ENCODE results near the gene CCDC102A. TPM values are rescaled to one million over a fixed set of nuclear protein-coding genes. Genes with fewer than 3 reads are reported as not detected.
A peak's percentile ranks its signal among the peaks of the same experiment; 100 is the strongest.

Gene CCDC102A
- total RNA-seq, 1 experiment from 2014 or later: 22.2 TPM

DNA sequence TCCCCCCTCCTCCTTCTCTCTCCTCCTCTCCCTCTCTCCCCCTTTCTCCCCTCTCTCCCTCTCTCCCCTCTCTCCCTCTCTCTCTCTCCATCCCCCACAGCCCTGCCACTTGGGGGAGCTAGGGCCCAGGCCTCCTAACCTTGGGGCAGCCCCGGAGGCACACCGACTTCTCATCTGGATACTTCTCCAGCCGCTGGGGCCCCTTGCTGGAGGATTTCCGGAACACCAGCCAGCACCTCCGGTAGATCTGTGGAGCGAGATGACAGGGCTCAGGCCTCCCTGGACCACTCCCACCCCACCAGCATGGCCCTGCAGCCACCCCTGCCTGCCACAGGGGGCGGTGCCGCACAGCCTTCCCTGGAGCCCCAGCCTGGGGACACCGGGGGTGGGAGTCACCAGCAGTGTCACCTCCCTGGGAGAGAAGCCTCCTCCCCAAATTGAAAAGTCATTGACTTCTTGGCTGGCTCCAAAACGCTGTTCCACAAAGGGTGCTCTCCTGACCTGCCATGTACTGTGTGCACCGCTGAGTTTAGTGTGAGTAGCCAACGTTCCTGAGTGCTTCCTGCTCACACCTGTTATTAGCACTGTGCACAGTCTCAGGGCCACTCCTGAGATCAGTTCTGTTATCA is 60.5 kb downstream of the CCDC102A start:
- DNase-seq (ENCODE audit: low read depth): no peak
- in situ Hi-C loops (cut with HindIII; ENCODE audit: low pct_unique_long_range_greater_than_20kb, low sequenced_read_pairs): no loop called here

DNA sequence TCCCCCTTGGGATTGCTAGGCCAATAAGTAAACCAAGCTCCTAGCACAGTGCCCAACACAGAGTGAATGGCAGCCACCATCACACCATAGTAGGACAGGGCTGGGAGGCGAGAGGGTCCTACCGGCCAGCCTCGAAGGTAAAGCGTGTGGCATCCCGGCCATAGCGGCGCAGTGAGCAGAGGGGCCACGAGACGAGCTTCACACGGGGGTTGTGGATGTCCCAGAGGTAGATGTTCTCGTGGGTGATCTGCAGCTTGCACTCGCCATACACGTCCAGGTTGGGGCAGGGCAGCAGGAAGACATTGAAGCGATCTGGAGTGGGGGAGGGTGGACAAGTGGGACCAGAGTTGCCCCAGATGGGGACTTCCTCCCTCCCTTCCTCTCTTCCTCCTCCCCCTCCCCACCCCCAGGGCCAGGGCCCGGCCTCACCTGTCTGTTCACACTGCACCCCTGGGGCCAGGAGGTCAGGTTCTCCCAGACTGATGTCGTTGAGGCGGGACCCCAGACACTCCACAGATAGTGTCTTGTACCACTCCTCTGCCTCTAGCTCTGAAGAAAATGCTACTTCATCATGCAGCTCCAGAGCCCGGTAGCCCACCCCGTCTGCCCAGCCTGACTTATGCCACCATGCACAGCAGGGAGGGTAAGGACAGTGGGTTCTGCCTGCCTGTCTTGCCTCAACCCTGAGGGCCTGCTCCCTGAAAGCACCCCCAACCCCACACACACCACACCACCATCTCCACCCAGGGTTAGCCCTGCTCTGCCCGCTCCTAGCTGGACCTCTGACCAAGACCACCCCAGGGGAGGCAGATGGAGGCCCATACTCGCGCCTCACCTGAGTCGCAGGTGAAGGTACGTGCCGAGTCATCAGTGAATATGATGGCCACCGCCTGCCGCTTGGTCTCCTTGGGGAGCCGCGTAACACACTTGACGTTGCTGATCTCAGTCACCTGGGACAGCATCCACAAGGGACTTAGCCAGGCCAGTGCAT is 61.4 kb downstream of the CCDC102A start:
- in situ Hi-C loops (cut with HindIII; ENCODE audit: low pct_unique_long_range_greater_than_20kb, low sequenced_read_pairs): no loop called here
- DNase-seq (ENCODE audit: low read depth): no peak

DNA sequence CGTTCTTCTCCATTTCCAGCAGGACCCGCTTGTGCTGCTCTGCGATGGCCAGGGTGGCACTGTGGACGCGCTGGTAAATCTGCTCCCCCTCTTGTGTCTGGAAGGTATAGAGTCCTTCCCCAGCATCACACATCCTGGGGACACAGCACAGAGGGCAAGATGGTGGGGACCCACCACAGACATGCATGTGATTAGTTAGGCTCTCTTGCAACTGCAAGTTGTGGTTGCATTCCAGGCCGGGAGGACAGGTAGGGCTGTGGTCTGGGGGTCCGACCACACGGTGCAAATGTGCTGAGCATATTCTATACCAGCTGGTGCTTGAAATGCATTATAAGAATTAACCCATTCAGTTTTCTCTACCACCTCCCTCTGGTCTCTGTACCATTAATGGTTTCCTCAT is 62.5 kb downstream of the CCDC102A start:
- DNase-seq (ENCODE audit: low read depth): no peak
- in situ Hi-C loops (cut with HindIII; ENCODE audit: low pct_unique_long_range_greater_than_20kb, low sequenced_read_pairs): no loop called here

DNA sequence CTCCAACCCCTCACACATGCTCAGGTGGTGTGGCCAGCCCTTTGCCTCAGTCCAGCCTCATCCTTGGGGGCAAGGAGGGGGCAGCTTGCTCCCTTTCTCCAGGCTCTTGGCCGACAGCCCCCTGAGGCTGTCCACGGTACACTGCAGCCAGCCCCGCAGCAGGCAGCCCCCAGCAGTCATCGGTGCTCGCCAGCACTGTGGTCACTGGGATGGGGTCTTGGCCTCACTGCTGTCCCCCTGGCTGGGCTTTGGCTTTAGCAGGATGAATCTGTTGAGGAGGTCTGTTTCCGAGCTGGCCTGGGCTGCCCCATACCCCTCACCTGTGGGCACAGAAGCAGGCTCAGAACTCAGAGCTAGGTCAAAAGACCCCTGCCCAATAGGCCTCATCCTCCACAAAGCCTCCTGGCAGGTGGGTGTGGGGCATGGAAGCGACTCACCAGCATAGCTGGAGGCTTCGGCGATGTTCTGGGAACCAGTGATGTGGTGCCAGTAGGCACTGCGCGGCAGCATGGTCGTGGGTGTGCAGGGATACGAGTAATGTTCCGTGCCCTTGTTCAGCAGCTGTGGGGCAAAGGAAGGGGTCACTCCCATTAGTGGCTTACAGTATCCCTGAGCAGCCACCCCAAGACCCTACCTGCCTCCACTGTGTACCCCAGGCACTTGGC is 63.1 kb downstream of the CCDC102A start:
- no peak for DNase-seq (ENCODE audit: low read depth)
- in situ Hi-C loops (cut with HindIII; ENCODE audit: low pct_unique_long_range_greater_than_20kb, low sequenced_read_pairs): no loop called here

DNA sequence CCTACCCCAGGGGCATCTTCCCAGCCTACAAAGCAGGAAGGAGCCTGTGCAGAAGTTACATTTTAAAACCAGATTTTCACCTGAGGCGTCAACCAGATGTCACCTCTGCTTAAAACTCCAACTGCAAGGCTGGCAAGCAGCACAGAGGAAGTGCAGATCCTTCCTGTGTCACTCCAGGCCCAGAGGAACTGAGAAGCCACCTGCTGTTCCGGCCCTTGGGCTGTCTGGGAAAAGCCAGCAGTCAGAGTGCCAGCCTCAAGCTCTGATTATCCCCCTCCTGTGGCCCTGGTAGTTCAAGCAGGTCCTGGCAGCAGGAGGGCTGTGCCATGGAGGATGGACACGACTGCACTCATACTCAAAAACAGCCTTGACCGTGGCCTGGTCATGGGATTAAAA is 63.7 kb downstream of the CCDC102A start:
- in situ Hi-C loops (cut with HindIII; ENCODE audit: low pct_unique_long_range_greater_than_20kb, low sequenced_read_pairs): no loop called here
- DNase-seq (ENCODE audit: low read depth): no peak

DNA sequence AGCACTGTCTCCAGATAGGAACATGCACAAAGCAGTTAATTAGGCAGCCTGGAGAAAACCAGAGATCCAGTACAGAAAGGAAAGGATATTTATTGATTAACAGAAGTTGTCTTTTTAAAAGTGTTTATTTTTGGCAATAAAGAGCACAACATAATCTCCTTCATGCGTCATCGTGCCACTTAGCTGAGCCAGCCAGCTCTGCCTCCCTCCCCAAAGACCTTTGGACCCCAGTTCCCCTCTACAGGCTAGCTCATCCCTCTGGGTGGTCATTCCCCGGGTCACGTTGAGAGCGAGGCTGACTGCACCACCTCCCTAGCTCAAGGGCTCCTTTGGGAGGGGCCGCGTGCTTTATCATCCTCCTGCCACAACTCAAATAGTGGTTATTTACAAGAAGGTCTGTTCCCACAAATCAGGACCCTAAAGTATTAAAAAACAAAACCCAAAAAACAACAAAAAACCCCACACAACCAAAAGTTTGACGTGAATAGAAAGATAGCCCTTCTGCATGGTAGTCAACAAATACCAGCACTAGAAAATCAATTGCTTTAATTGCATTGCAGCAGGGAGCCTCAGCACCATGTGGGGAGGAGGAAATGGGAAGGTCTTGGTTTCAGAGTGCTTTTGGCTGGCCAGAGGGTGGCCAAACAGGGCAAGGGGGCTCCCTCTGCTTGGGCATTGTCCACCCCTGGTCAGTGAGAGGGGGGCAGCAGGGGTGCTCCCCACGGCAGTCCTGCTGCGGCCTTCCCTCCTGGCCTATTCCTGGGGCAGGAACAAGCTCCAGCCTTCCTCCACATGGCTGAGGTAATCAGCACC is 64.3 kb downstream of the CCDC102A start:
- DNase-seq (ENCODE audit: low read depth): no peak

DNA sequence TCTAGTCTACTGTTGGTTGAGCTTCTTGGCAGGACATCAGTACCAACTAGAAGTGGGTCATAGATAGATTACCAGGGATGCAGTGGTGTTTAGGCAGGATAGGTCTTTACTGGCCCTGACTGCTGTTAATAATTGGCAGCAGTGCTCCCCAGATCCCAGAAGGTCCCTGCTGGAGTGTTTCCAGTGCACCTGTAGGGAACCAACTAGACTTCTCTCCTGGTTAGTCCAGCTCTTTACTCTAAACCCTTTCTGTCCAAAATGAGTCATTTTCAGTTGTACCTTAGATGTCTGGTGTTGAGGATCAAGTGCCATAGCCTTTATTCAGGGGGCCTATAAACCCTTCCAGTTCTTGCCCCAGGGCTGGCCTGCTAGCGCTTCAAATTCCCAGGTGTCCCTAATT is 65.2 kb downstream of the CCDC102A start:
- DNase-seq (ENCODE audit: low read depth): no peak
- in situ Hi-C loops (cut with HindIII; ENCODE audit: low pct_unique_long_range_greater_than_20kb, low sequenced_read_pairs): no loop called here

More for the DNA sequence above, 64.3 kb downstream of the CCDC102A start:
- in situ Hi-C loops (cut with HindIII; ENCODE audit: low pct_unique_long_range_greater_than_20kb, low sequenced_read_pairs): no loop called here

DNA sequence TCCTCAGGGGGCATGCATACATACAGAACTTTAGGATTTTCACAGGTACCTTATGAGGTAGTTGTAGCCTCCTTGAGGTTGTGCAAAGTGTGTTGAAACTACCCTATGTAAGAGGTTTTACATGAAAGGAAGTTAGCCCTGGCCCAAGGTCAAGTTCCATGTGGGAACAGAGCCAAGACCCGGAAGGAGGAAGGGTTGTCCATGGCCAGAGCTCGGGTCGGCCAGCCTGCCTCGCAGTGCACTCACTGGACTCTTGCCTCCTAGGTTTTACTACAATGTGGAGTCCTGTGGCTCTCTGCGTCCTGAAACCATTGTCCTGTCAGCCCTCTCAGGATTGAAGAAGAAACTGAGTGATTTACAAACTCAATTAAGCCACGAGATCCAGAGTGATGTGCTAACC is 65.7 kb downstream of the CCDC102A start:
- DNase-seq (ENCODE audit: low read depth): no peak
- in situ Hi-C loops (cut with HindIII; ENCODE audit: low pct_unique_long_range_greater_than_20kb, low sequenced_read_pairs): no loop called here

DNA sequence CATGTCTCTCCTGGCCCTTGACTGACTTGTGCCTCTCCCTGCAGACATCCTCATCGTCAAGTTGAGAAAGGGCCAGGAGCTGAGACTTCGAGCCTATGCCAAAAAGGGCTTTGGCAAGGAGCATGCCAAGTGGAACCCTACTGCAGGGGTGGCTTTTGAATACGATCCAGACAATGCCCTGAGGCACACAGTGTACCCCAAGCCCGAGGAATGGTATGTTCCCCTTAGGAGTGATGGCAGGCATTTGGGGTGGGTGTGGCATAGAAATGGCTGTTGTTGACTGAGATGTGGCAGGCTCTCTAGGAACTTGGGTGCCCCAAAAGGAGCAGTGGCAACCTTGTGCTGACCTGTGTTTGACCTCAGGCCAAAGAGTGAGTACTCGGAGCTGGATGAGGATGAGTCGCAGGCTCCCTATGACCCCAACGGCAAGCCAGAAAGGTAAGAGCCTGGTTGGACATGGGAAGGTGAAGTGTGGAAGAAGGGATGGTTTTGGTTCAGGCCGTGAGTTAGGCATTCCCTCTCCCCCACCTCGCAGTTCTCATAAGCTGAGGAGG is 66.4 kb downstream of the CCDC102A start:
- in situ Hi-C loops (cut with HindIII; ENCODE audit: low pct_unique_long_range_greater_than_20kb, low sequenced_read_pairs): no loop called here
- DNase-seq (ENCODE audit: low read depth): no peak

DNA sequence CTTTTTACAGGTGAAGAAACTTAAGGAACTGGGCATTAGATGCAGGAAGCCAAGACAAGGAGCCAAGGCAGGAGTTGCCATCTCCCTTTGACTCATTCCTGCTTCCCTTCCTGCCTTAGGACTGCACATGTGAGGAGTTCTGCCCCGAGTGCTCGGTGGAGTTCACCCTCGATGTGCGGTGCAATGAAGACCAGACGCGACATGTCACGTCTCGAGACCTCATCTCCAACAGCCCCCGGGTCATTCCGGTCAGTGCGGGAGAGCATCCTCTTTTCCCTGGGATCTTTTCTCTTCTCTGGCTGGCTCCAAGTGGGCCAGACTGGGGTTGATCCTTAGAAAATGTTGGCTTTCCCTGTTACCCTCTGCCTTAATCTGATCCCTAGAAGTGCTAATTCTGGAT is 67.3 kb downstream of the CCDC102A start:
- DNase-seq (ENCODE audit: low read depth): no peak
- in situ Hi-C loops (cut with HindIII; ENCODE audit: low pct_unique_long_range_greater_than_20kb, low sequenced_read_pairs): no loop called here

DNA sequence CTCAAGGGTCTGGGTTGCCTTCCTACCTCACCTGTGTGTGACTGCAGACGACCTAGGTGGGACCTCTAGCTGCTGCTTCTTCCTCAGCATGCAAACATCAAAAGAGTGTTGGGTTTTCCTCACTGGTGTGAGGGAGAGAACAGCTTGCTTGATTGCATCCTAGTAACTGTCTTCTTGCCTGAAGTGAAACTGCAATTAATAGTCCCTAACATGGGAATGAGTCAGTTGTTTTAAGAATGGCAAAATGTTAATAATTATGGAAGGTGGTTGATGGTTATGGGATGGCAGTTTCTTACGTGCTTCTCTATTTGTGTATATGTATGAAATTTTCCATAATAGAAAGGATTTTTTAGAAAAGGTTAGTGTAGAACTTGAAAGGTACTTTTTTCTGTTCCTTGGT is 68.0 kb downstream of the CCDC102A start:
- in situ Hi-C loops (cut with HindIII; ENCODE audit: low pct_unique_long_range_greater_than_20kb, low sequenced_read_pairs): no loop called here
- DNase-seq (ENCODE audit: low read depth): no peak

DNA sequence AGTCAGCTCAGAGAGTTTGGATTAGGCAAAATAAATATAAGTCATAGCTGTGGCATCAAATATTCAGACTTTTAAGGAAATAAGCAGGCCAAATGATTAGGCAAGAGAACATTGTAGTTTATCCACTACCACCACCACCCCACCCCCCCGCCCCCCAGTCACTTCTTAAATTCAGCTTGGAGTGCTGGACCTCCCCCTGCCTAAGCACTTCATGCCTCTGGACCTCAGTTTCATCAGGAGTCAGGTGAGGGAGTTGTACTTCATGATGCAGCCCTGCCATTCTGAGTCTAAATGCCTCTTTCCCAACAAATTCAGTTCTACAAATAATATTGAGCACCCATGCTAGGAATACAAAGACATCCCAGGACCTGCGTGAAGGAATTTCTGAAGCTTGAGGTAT is 71.8 kb downstream of the CCDC102A start:
- no peak for DNase-seq (ENCODE audit: low read depth)
- in situ Hi-C loops (cut with HindIII; ENCODE audit: low pct_unique_long_range_greater_than_20kb, low sequenced_read_pairs): no loop called here

DNA sequence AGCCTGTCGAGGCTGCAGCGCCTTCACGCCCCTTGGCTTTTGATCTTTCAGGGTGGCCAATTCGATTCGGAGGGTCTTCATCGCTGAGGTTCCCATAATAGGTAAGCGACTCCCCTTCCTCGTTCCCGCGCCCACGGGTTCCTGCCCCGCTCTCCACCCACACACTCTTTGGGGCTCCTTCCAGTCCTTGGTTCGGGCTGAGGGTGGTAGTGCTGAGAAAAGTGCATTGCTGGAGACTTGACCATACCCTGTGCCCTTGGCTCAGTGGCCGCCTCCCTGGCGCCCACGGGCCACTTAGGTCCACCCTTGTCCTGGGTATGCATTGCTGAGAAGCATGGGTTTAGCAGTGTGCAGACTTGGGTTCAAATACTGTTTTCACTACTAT is 73.4 kb downstream of the CCDC102A start:
- DNase-seq (ENCODE audit: low read depth): no peak
- in situ Hi-C loops (cut with HindIII; ENCODE audit: low pct_unique_long_range_greater_than_20kb, low sequenced_read_pairs): no loop called here

DNA sequence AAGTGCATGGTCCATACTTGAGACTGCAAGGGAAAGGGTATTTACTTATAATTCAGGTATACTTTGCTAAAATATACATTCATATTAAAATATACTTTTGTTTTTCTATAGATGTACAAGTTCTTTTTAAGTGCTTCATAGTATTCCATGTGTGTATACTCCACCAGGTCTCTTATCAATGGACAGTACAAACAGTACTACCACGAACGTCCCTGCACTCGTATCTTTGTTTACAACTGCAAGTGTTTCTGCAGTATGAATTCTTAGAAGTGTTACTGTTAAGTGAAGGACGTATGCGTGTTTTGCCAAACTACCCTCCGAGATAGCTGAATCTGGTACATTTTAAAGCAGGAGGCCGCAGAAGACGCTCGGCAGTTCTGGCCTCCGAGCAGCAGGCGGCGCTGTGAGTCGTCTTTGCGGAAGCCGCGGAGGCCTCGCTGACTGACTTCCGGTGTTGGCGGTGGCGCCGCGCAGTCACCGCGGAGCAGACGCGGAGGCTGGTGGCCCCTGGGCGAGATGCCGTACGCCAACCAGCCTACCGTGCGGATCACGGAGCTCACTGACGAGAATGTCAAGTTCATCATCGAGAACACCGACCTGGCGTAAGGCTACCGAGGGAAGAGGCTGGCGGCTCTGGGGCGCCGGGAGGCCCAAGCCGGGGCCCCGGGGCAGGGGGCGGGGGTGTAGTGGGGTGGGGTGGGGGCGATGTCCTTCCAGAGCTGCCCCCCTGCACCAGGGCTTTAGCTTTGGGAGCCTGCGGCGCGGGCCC is 74.0 kb downstream of the CCDC102A start, which contains the start of gene POLR2C:
TSS of gene POLR2C (plus strand) at position 471 of the 769 bp plus-strand sequence. CDS start at position 517, 46 bp downstream.
- peak; percentile 69 for DNase-seq (ENCODE audit: low read depth)
- in situ Hi-C loops (cut with HindIII; ENCODE audit: low pct_unique_long_range_greater_than_20kb, low sequenced_read_pairs): no loop called here

Data from Caki2 (cell line).